Cardiac ventricle fibroblast (primary cell): Measurements from ENCODE around the gene TP53TG3E. TPM values are rescaled to one million over a fixed set of nuclear protein-coding genes. Genes with fewer than 3 reads are reported as not detected.

Source experiments
- total RNA-seq: library from RNA; depleted of rRNA; stranded (reverse); fragments of >200 nt; gene quantifications from 2 replicates; pipeline ENCODE4 v1.2.3, GENCODE V29; 2015

TP53TG3E gene
- total RNA-seq = not detected in 2 replicates

GRCh38 chr16:33304006-33304405 is at the start of gene TP53TG3E:
TSS of gene TP53TG3E (plus strand) at chr16:33304306. CDS start at chr16:33304374, 68 bp downstream.

Other genes starting within 250 kb of the TP53TG3E start
- gene TP53TG3C, start 110.1 kb upstream of the TP53TG3E start, total RNA-seq = not detected in 2 replicates
- not detected in 2 replicates for gene TP53TG3B, start 56.5 kb downstream of the TP53TG3E start, total RNA-seq
- not detected in 2 replicates for gene TP53TG3F, start 155.3 kb downstream of the TP53TG3E start, total RNA-seq